ENCODE data around the gene ZNF586. TPM values are rescaled to one million over a fixed set of nuclear protein-coding genes. Genes with fewer than 3 reads are reported as not detected.
"Not testable (repeated sequence)": the region's sequence is repeated elsewhere in the genome, so short reads cannot be mapped to it uniquely, and the experiment has no call there.

ZNF586 gene
- total RNA-seq, 1 donor from 2014 or later = 8.9 TPM

DNA sequence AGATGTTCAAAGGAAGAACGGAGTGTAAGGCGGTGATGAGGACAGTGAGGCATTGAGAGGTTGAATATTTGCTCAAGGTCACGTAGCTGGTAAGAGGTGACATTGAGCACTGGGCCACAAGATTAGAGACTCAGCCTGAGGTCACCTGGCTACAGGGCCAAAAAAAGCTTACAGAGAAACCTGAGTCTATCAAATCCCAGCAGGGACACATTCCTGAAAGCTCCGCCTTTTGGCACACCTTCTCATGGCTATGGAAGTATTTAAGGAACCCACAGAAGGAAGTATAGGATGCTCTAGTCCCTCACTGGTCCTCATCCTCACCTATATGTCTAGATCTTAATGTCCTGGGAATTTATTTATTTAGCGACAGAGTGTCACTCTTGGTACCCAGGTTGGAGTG, 17.4 kb downstream of the ZNF586 start:
- intact Hi-C loops (cut with micrococcal nuclease) = no loop called here
- peak; percentile 31 for ATAC-seq
- no peak for DNase-seq

- no peak for DNase-seq
- intact Hi-C loops (cut with micrococcal nuclease) = no loop called here
- no peak for ATAC-seq
These were observed 18.7 kb downstream of the ZNF586 start for GRCh38 chr19:57788114-57788692.

DNA sequence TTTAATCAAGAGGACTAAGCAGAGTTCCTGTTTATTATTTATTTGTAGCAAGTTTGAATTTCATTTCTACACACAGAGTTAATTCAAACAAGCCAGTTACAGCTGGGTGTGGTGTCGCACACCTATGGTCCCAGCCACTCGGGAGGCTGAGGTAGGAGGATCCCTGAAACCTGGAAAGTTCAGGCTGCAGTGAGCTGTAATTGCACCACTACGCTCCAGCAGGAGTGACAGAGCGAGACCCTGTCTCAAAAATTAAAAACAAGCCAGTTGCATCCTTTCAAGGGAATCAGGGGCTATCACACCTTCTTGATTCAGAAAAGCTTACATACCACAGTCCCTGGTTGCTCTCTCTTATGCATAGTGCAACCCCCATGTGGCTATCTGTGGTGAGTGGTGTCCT, 19.8 kb downstream of the ZNF586 start:
- DNase-seq (no peak), ATAC-seq (no peak)
- intact Hi-C loops (cut with micrococcal nuclease) = no loop called here

GRCh38 chr19:57796580-57796979, 27.1 kb downstream of the ZNF586 start:
- DNase-seq; intact Hi-C loops (cut with micrococcal nuclease); ATAC-seq: not testable (repeated sequence)

- no peak for ATAC-seq
- intact Hi-C loops (cut with micrococcal nuclease) = no loop called here
- no peak for DNase-seq
These were observed 31.2 kb downstream of the ZNF586 start for GRCh38 chr19:57800696-57801095.

- intact Hi-C loops (cut with micrococcal nuclease) = no loop called here
- no peak for DNase-seq
- ATAC-seq = no peak
These were observed 32.8 kb downstream of the ZNF586 start for GRCh38 chr19:57802269-57802668.

DNA sequence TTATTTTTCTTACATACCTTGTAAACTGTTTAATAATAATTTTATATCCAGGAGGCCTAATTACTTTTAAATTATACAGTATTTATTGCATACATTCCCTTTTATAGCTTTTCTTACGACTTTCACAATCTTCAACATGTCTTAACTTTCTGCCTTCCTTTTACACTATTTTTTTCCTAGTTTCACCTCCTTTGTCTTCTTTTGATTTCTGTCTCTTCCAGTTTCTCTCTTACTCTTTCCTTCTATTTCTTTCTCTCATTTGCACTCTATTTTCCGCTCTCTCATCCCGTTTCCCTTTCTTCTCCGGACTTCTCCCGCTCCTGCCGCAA, 33.8 kb downstream of the ZNF586 start:
- DNase-seq (no peak), ATAC-seq (no peak)
- intact Hi-C loops (cut with micrococcal nuclease) = no loop called here

GRCh38 chr19:57803594-57804325, 34.3 kb downstream of the ZNF586 start:
- intact Hi-C loops (cut with micrococcal nuclease) = no loop called here
- DNase-seq (no peak), ATAC-seq (peak; percentile 61)

DNA sequence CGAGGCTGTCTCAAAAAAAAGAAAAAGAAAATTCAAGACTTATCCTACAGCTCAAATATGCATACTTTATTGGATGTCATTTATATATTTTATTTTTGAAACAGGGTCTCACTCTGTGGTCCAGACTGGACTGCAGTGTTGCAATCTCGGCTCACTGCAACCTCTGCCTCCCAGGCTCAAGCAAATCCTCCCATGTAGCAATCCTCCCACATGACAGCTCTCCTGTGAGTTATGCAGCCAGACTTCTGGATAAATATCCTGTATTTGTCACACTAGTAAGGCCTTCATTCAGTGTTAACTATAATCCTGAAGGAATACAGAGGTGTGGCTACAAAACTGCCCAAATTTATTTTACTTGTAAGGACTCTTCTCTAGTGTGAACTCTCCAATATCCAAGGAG, 38.1 kb downstream of the ZNF586 start:
- ATAC-seq (no peak), DNase-seq (no peak)
- intact Hi-C loops (cut with micrococcal nuclease) = no loop called here

GRCh38 chr19:57810410-57811295, 41.2 kb downstream of the ZNF586 start:
- intact Hi-C loops (cut with micrococcal nuclease); ATAC-seq; DNase-seq: not testable (repeated sequence)

GRCh38 chr19:57812226-57812625, 42.8 kb downstream of the ZNF586 start:
- intact Hi-C loops (cut with micrococcal nuclease) = no loop called here
- ATAC-seq = no peak

GRCh38 chr19:57812975-57813820, 43.7 kb downstream of the ZNF586 start:
- DNase-seq; intact Hi-C loops (cut with micrococcal nuclease); ATAC-seq: not testable (repeated sequence)

More at GRCh38 chr19:57812226-57812625, 42.8 kb downstream of the ZNF586 start:
- no peak for DNase-seq

DNA sequence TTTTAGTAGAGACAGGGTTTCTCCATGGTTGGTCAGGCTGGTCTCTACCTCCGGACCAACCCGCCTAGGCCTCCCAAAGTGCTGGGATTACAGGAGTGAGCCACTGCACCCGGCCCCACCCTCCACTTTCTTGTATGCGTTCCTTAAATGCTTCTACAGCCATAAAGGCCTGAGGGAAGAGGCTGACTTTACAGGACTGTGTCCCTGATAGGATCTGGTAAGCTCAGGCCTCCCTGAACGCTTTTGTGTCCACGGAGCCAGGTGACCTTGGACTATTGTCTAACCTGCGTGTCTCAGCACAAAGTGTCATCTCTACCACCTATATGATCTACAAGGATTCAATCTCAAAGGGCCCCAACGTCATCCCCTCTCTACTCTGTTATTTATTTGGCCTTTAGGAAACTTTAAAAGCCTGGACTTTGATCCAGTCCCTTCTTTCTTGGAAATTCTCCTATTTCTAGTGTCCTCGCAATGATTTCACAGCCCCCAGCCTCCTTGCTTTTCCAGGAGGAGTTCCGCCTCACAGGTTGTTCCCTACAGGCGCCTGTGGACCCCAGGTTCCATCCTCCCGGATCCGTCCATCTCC, 44.5 kb downstream of the ZNF586 start:
- intact Hi-C loops (cut with micrococcal nuclease) = no loop called here
- peak; percentile 21 for ATAC-seq

GRCh38 chr19:57814505-57815246, 45.2 kb downstream of the ZNF586 start, which contains the start of gene ZNF552:
TSS of gene ZNF552 (minus strand) at chr19:57814913. CDS start at chr19:57814743, 170 bp downstream.
- intact Hi-C loops (cut with micrococcal nuclease) = no loop called here
- DNase-seq = peak; percentile 88
- ATAC-seq = peak; percentile 92

More for the DNA sequence above, 44.5 kb downstream of the ZNF586 start:
- no peak for DNase-seq

- no peak for ATAC-seq
- intact Hi-C loops (cut with micrococcal nuclease) = no loop called here
These were observed 46.0 kb downstream of the ZNF586 start for GRCh38 chr19:57815247-57816075.

GRCh38 chr19:57816652-57817051, 47.2 kb downstream of the ZNF586 start:
- intact Hi-C loops (cut with micrococcal nuclease) = no loop called here
- DNase-seq (no peak), ATAC-seq (no peak)

More at GRCh38 chr19:57815247-57816075, 46.0 kb downstream of the ZNF586 start:
- no peak for DNase-seq

- DNase-seq (no peak), ATAC-seq (no peak)
- intact Hi-C loops (cut with micrococcal nuclease) = no loop called here
These were observed 48.5 kb downstream of the ZNF586 start for GRCh38 chr19:57817976-57818375.

Measured in left ventricle myocardium superior (tissue), 1 donor.